Endothelial cell (in vitro differentiated cells): ENCODE data around the gene PEAK3. TPM values are rescaled to one million over a fixed set of nuclear protein-coding genes. Genes with fewer than 3 reads are reported as not detected.

Source experiments
- DNase-seq: peaks from one replicate; pipeline ENCODE4 v3.0.0; 2021; ENCODE audit warnings: low spot score
- H3K27ac Mint-ChIP-seq: one replicate; pipeline ENCODE4 v1.8.0; 2021; ENCODE audit warnings: mixed read lengths, inconsistent platforms; ENCODE audit not compliant: unreplicated experiment
- H3K27me3 Mint-ChIP-seq: one replicate; pipeline ENCODE4 v1.8.0; 2021; ENCODE audit warnings: mild to moderate bottlenecking, moderate library complexity, mixed read lengths, inconsistent platforms; ENCODE audit not compliant: unreplicated experiment
- H3K36me3 Mint-ChIP-seq: one replicate; pipeline ENCODE4 v1.8.0; 2021; ENCODE audit warnings: mild to moderate bottlenecking, low read depth, mixed read lengths, inconsistent platforms; ENCODE audit not compliant: unreplicated experiment
- H3K4me1 Mint-ChIP-seq: one replicate; pipeline ENCODE4 v1.8.0; 2021; ENCODE audit warnings: mild to moderate bottlenecking, mixed read lengths, inconsistent platforms; ENCODE audit not compliant: unreplicated experiment
- H3K4me3 Mint-ChIP-seq: one replicate; pipeline ENCODE4 v1.8.0; 2021; ENCODE audit warnings: mild to moderate bottlenecking, mixed read lengths, inconsistent platforms; ENCODE audit not compliant: unreplicated experiment
- H3K9me3 Mint-ChIP-seq: one replicate; pipeline ENCODE4 v1.8.0; 2021; ENCODE audit warnings: mixed read lengths, inconsistent platforms; ENCODE audit not compliant: unreplicated experiment
- CTCF ChIP-seq: fragments of 200-600 bp; sonication (generic); IDR thresholded peaks from one replicate; pipeline ENCODE4 v1.5.0; 2021; ENCODE audit warnings: antibody characterized with exemption; ENCODE audit not compliant: unreplicated experiment
- total RNA-seq: library from RNA; stranded (reverse); fragmentation: NEBNext Ultra II Directional; extraction: Animal tissue kit (Norgen Biotek cat#: 25700); gene quantifications from one replicate; pipeline ENCODE4 v1.2.1, GENCODE V29; 2021; ENCODE audit not compliant: unreplicated experiment

PEAK3 gene
- total RNA-seq, 1 donor from 2014 or later, result 0.97 TPM

- no peak for DNase-seq
- no peaks in the 10 kb centered on the region for H3K9me3 Mint-ChIP-seq
- H3K36me3 Mint-ChIP-seq, result no peaks in the 10 kb centered on the region
- TF ChIP-seq CTCF, result no peak
- H3K27me3 Mint-ChIP-seq, result peaks cover 8% of the 10 kb centered on the region
- no peak overlapping the region for H3K27ac Mint-ChIP-seq
- peaks cover 5% of the 10 kb centered on the region for H3K4me1 Mint-ChIP-seq
- no peak overlapping the region for H3K4me3 Mint-ChIP-seq
Measured at GRCh38 chr19:2252797-2253105, 29.2 kb downstream of the PEAK3 start.

GRCh38 chr19:2252055-2252796 lies 29.7 kb downstream of the PEAK3 start:
- no peak for DNase-seq
- no peak overlapping the region for H3K27ac Mint-ChIP-seq
- H3K27me3 Mint-ChIP-seq, result peaks cover 7% of the 10 kb centered on the region
- no peak for TF ChIP-seq CTCF
- peaks cover 5% of the 10 kb centered on the region for H3K4me1 Mint-ChIP-seq
- H3K9me3 Mint-ChIP-seq, result no peaks in the 10 kb centered on the region
- no peaks in the 10 kb centered on the region for H3K36me3 Mint-ChIP-seq
- H3K4me3 Mint-ChIP-seq, result no peak overlapping the region

GRCh38 chr19:2251106-2252054 lies 30.6 kb downstream of the PEAK3 start:
- no peak for TF ChIP-seq CTCF

GRCh38 chr19:2250766-2251105 lies 31.2 kb downstream of the PEAK3 start:
- no peak for TF ChIP-seq CTCF
- Mint-ChIP-seq H3K9me3 (no peaks in the 10 kb centered on the region), H3K27ac (no peak overlapping the region), H3K27me3 (peaks cover 6% of the 10 kb centered on the region), H3K36me3 (peaks cover 3% of the 10 kb centered on the region), H3K4me1 (peaks cover 5% of the 10 kb centered on the region), H3K4me3 (no peak overlapping the region)
- no peak for DNase-seq

More at GRCh38 chr19:2251106-2252054, 30.6 kb downstream of the PEAK3 start:
- Mint-ChIP-seq H3K4me3 (no peak overlapping the region), H3K27me3 (peaks cover 6% of the 10 kb centered on the region), H3K36me3 (no peaks in the 10 kb centered on the region), H3K4me1 (peaks cover 5% of the 10 kb centered on the region), H3K27ac (no peak overlapping the region), H3K9me3 (no peaks in the 10 kb centered on the region)
- no peak for DNase-seq
